ENCODE data around the gene VRK3. TPM values are rescaled to one million over a fixed set of nuclear protein-coding genes. Genes with fewer than 3 reads are reported as not detected.
"Not testable (repeated sequence)": the region's sequence is repeated elsewhere in the genome, so short reads cannot be mapped to it uniquely, and the experiment has no call there.

Gene VRK3
- total and polyA plus RNA-seq, 2 donors (not counting 1 experiment from before 2014, with no cell fraction given), result 58.5 to 123 TPM

- H3K4me3 Mint-ChIP-seq; H3K9me3 Mint-ChIP-seq (ENCODE audit: insufficient read depth); H3K9ac ChIP-seq (ENCODE audit: low read length); H3K36me3 ChIP-seq (replicated peaks in 1 of 2; ENCODE audit: control extremely low read depth in 1 of 2, control insufficient read depth in 1 of 2, extremely low read depth in 1 of 2, insufficient read depth in 2 of 2, low read length in 1 of 2); H2AFZ ChIP-seq (ENCODE audit: insufficient read depth, low read depth, low read length, poor library complexity, severe bottlenecking); DNase-seq; H3K9me3 ChIP-seq (ENCODE audit: control extremely low read depth in 1 of 3, control insufficient read depth in 2 of 3, insufficient read depth in 1 of 3, low read length in 2 of 3); intact Hi-C loops (cut with micrococcal nuclease); H3K4me3 ChIP-seq (ENCODE audit: control extremely low read depth in 1 of 5, extremely low read depth in 1 of 5, insufficient read depth in 1 of 5, low read depth in 2 of 5, low read length in 4 of 5); H4K20me1 ChIP-seq (ENCODE audit: control insufficient read depth, insufficient read depth, low read length, poor library complexity, severe bottlenecking); CTCF ChIA-PET; H3K79me2 ChIP-seq (ENCODE audit: control insufficient read depth, insufficient read depth, low read length); H3K4me1 Mint-ChIP-seq; ATAC-seq (ENCODE audit: low read depth); H3K4me1 ChIP-seq (ENCODE audit: control insufficient read depth in 2 of 2, insufficient read depth in 2 of 2, low read length in 2 of 2); H3K27ac ChIP-seq (ENCODE audit: low read length in 2 of 2); H3K27ac Mint-ChIP-seq; H3K4me2 ChIP-seq (replicated peaks; ENCODE audit: low read depth, low read length, poor library complexity, severe bottlenecking); POLR2A ChIA-PET; H3K27me3 ChIP-seq (replicated peaks in 1 of 4; ENCODE audit: control extremely low read depth in 1 of 4, control insufficient read depth in 3 of 4, insufficient read depth in 4 of 4, low read length in 3 of 4): not testable (repeated sequence)
- H3K27me3 Mint-ChIP-seq, result peaks cover 24% of the 10 kb centered on the region
- WGBS (ENCODE audit: insufficient coverage), result 83% methylated on average over 9 of the region's 13 CpGs
Measured at GRCh38 chr19:49958596-49958995, 66.6 kb downstream of the VRK3 start.

- DNase-seq; POLR2A ChIA-PET; CTCF ChIA-PET; H3K4me2 ChIP-seq (replicated peaks; ENCODE audit: low read depth, low read length, poor library complexity, severe bottlenecking); H3K9me3 ChIP-seq (ENCODE audit: control extremely low read depth in 1 of 3, control insufficient read depth in 2 of 3, insufficient read depth in 1 of 3, low read length in 2 of 3); H3K4me1 ChIP-seq (ENCODE audit: control insufficient read depth in 2 of 2, insufficient read depth in 2 of 2, low read length in 2 of 2); H4K20me1 ChIP-seq (ENCODE audit: control insufficient read depth, insufficient read depth, low read length, poor library complexity, severe bottlenecking); H3K9ac ChIP-seq (ENCODE audit: low read length); H3K27ac ChIP-seq (ENCODE audit: low read length in 2 of 2); H3K27me3 ChIP-seq (replicated peaks in 1 of 4; ENCODE audit: control extremely low read depth in 1 of 4, control insufficient read depth in 3 of 4, insufficient read depth in 4 of 4, low read length in 3 of 4); H3K4me3 Mint-ChIP-seq; H3K36me3 ChIP-seq (replicated peaks in 1 of 2; ENCODE audit: control extremely low read depth in 1 of 2, control insufficient read depth in 1 of 2, extremely low read depth in 1 of 2, insufficient read depth in 2 of 2, low read length in 1 of 2); H3K4me3 ChIP-seq (ENCODE audit: control extremely low read depth in 1 of 5, extremely low read depth in 1 of 5, insufficient read depth in 1 of 5, low read depth in 2 of 5, low read length in 4 of 5); H2AFZ ChIP-seq (ENCODE audit: insufficient read depth, low read depth, low read length, poor library complexity, severe bottlenecking); intact Hi-C loops (cut with micrococcal nuclease); H3K27ac Mint-ChIP-seq; H3K79me2 ChIP-seq (ENCODE audit: control insufficient read depth, insufficient read depth, low read length); H3K9me3 Mint-ChIP-seq (ENCODE audit: insufficient read depth); ATAC-seq (ENCODE audit: low read depth): not testable (repeated sequence)
- peaks cover 13% of the 10 kb centered on the region for H3K4me1 Mint-ChIP-seq
- peaks cover 28% of the 10 kb centered on the region for H3K27me3 Mint-ChIP-seq
- 86% methylated on average over 7 of the region's 9 CpGs for WGBS (ENCODE audit: insufficient coverage)
Measured at GRCh38 chr19:49958144-49958543, 67.0 kb downstream of the VRK3 start.
